Measurements from ENCODE around the gene LIPG.

Gene LIPG

DNA sequence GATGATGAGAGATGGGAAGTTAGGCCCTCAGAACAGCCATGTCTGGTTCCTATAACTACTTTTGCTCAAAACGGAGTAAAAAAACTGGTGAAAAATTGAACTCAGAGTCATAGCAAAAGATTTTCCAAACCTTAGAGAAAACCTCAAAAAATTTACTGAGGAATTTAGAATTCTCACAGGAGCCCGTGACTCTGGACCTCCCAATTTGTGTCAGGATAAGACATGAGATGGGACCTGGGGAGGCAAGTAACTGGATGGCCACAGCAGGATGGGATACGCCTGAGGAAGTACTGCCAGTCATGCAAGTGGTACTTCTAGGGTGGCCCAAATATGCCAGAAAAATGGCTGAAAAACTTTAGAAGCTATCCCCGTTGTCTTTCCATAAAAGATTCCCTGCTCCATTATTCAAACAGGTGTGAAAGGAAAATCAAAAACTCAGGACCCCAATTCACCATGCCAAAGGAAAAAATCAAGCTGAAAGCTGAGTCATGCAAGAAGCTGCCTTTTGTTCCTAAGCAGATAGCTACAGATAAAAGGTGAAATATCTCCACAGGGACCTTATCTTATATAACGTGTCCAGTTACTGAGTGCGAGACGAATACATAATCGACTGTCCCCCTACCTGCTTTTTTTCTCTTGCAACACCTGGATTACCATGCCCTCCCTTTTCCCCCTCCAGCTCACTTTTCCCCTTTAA is 34.1 kb upstream of the LIPG start:
- no peak overlapping the region for H3K4me3 Mint-ChIP-seq

DNA sequence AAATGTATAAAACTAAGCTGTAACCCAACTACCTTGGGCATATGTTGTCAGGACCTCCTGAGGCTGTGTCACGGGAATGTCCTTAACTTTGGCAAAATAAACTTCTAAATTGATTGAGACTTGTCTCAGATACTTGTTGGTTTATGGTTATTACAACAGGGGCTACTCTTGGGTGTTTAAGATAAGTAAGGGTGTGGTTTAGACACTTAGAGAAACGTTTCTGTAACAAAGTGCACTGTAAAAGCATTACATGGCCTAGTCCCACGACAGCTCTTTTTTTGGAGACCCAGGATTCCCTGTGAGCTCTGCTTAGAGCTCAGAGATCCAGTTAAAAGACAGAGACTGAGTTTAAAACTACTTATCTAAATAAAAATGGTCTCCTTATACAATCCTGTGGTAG is 32.3 kb upstream of the LIPG start:
- Mint-ChIP-seq H3K27ac (no peak overlapping the region), H3K9me3 (peaks cover 1% of the 10 kb centered on the region), H3K4me1 (ENCODE audit: low read depth) (no peaks in the 10 kb centered on the region), H3K4me3 (no peak overlapping the region), H3K36me3 (ENCODE audit: low read depth) (no peaks in the 10 kb centered on the region), H3K27me3 (ENCODE audit: low read depth) (peaks cover 3% of the 10 kb centered on the region)
- DNase-seq (ENCODE audit: low spot score), result no peak

More for the DNA sequence above, 34.1 kb upstream of the LIPG start:
- no peak for DNase-seq (ENCODE audit: low spot score)
- peaks cover 3% of the 10 kb centered on the region for H3K27me3 Mint-ChIP-seq (ENCODE audit: low read depth)
- no peaks in the 10 kb centered on the region for H3K9me3 Mint-ChIP-seq
- no peaks in the 10 kb centered on the region for H3K36me3 Mint-ChIP-seq (ENCODE audit: low read depth)
- H3K4me1 Mint-ChIP-seq (ENCODE audit: low read depth), result no peaks in the 10 kb centered on the region
- no peak overlapping the region for H3K27ac Mint-ChIP-seq

DNA sequence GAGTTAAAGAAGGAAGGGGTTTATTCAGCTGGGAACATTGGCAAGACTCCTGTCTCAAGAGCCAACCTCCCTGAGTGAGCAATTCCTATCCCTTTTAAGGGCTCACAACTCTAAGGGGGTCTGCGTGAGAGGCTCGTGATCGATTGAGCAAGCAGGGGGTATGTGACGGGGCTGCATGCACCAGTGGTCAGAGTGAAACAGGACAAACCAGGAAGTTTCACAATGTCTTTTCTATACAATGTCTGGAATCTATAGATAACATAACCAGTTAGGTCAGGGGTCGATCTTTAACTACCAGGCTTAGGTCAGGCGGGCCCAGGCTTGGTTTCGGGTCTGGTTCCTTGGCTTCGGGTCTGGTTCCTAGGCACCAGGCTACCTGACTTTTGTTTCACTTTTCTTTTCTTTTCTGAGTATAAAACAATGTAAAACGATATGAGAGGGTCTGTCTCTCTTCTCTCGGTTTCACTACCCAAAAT is 30.1 kb upstream of the LIPG start:
- no peak overlapping the region for H3K4me3 Mint-ChIP-seq
- H3K27ac Mint-ChIP-seq, result no peak overlapping the region
- no peaks in the 10 kb centered on the region for H3K4me1 Mint-ChIP-seq (ENCODE audit: low read depth)
- no peaks in the 10 kb centered on the region for H3K36me3 Mint-ChIP-seq (ENCODE audit: low read depth)
- no peak for DNase-seq (ENCODE audit: low spot score)
- H3K9me3 Mint-ChIP-seq, result peaks cover 3% of the 10 kb centered on the region
- peaks cover 12% of the 10 kb centered on the region for H3K27me3 Mint-ChIP-seq (ENCODE audit: low read depth)

DNA sequence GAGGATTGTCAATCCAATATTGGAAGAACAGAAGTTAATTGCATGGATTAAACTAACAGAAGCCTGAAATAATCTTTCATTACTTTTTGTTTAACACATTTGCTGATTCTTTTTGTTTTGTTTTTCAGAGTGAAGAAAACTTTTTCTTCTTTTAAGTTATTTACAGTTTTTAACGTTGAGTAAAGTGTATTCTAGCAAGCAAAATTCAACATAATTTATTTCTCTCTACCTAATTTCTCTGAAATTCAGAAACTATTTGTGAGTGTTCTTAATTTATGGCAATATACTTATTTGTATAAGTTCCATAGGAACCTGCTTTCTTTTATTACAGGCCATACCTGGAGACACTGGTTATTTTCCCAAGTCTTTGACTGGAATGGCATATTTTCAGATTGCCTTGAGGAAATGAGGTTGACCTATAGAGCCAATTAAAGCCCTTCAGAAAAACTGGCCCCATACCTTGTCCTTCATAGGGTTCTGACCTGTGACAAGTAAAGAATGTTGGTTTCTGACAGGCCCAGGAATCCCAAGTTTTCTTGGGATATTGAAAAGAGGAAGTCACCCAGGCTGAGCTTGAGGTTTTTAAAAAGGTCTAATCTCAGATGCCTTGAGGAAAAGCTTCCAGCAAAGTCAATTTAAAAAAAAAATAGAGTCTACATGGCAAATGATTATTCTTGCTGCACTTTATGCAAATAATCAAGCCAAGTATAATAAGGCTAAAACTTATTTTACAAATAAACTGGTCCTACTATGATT is 26.8 kb upstream of the LIPG start:
- Mint-ChIP-seq H3K4me3 (no peak overlapping the region), H3K9me3 (peaks cover 3% of the 10 kb centered on the region), H3K36me3 (ENCODE audit: low read depth) (no peaks in the 10 kb centered on the region), H3K27me3 (ENCODE audit: low read depth) (peaks cover 12% of the 10 kb centered on the region), H3K27ac (no peak overlapping the region), H3K4me1 (ENCODE audit: low read depth) (no peaks in the 10 kb centered on the region)
- no peak for DNase-seq (ENCODE audit: low spot score)

DNA sequence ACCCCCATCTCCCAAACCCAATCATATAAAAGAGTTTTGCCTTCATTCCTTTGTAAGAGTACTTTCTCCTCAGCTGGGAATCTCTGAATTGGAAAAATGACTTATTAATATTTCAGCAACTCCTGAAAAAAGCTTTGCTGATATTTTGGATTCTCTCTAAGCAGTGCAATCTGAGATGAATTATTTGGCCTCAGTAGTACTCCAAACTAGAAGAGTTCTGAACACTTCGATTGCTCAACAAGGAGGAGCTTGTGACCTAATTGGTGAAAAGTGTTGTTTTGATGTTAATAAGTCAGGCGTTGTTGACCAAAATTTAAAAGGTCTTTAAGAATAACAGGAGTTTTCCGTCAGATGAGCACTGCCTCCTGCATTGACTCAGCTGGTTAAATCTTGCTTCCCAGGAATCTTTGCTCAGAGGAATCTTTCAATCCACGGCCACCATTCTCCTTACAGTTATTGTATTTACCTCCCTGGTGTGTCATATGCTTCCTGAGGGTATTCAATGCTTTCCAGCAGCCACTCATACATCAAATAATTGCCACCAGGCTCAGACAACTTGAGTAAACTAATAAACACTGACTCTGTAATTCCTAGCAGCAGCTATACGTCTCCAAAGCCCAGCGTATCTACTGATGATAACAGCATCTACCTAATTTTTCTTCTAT is 24.5 kb upstream of the LIPG start:
- peaks cover 9% of the 10 kb centered on the region for H3K27me3 Mint-ChIP-seq (ENCODE audit: low read depth)
- no peak for DNase-seq (ENCODE audit: low spot score)
- H3K4me3 Mint-ChIP-seq, result no peak overlapping the region
- peaks cover 3% of the 10 kb centered on the region for H3K9me3 Mint-ChIP-seq
- no peak overlapping the region for H3K27ac Mint-ChIP-seq
- no peaks in the 10 kb centered on the region for H3K4me1 Mint-ChIP-seq (ENCODE audit: low read depth)
- no peaks in the 10 kb centered on the region for H3K36me3 Mint-ChIP-seq (ENCODE audit: low read depth)

DNA sequence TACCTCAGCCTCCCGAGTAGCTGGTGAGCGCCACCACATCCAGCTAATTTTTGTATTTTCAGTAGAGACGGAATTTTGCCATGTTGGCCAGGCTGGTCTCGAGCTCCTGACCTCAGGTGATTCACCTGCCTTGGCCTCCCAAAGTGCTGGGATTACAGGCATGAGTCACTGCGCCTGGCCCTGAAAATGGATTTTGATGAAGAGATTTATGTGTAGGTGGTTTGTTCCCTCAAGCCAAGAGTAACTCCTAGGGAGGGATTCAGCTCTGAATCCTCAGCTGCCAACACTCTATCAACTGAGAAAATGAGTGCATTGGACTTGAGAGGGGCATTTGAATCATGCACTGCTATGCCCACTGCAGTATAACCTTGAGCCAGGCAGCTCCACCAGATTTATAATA is 17.5 kb upstream of the LIPG start:
- Mint-ChIP-seq H3K4me1 (ENCODE audit: low read depth) (no peaks in the 10 kb centered on the region), H3K27me3 (ENCODE audit: low read depth) (peaks cover 4% of the 10 kb centered on the region), H3K9me3 (no peaks in the 10 kb centered on the region), H3K36me3 (ENCODE audit: low read depth) (no peaks in the 10 kb centered on the region), H3K4me3 (no peak overlapping the region), H3K27ac (no peak overlapping the region)
- no peak for DNase-seq (ENCODE audit: low spot score)

DNA sequence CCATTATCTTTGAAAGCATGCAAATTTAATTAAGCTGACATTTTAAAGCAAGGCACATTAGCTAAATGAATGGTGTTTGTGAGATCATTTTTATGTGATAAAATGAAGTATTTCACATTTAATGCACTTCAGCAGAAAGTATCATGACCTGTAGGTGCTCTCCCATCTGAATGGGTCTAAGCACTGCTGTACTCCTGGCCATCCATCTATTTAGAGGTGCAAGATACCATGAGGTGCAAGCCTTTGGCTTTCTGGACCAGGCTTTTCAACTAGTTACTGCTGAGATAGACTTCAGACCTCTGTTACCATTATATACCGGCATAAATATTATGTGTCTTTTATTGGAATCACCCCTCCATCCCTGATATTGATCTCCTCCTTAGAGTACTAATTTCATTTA is 15.6 kb upstream of the LIPG start:
- no peak for DNase-seq (ENCODE audit: low spot score)
- Mint-ChIP-seq H3K9me3 (no peaks in the 10 kb centered on the region), H3K4me1 (ENCODE audit: low read depth) (no peaks in the 10 kb centered on the region), H3K36me3 (ENCODE audit: low read depth) (no peaks in the 10 kb centered on the region), H3K27me3 (ENCODE audit: low read depth) (peaks cover 4% of the 10 kb centered on the region), H3K27ac (no peak overlapping the region), H3K4me3 (no peak overlapping the region)

DNA sequence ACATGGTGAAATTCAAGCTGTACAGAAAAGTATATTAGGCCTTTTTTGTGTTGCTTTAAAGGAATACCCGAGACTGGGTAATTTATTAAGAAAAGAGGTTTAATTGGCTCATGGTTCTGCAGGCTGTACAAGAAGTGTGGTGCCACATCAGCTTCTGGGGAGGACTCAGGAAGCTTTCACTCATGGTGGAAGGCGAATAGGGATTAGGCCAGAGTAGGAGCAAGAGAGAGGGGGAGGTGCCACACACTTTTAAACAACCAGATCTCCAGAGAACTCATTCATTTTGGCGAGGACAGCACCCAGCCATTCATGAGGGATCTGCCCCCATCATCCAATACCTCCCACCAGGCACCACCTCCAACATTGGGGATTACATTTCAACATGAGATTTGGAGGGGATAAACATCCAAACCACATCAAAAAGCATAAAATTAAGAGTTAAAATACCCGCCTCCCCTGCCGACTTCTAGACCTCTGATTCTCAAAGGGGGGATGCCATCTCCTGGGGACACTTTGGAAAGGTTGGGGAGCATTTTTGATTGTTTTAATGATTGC is 15.1 kb upstream of the LIPG start:
- H3K27me3 Mint-ChIP-seq (ENCODE audit: low read depth), result peaks cover 7% of the 10 kb centered on the region
- H3K4me3 Mint-ChIP-seq, result no peak overlapping the region
- H3K36me3 Mint-ChIP-seq (ENCODE audit: low read depth), result no peaks in the 10 kb centered on the region
- H3K27ac Mint-ChIP-seq, result no peak overlapping the region
- H3K4me1 Mint-ChIP-seq (ENCODE audit: low read depth), result no peaks in the 10 kb centered on the region
- H3K9me3 Mint-ChIP-seq, result no peaks in the 10 kb centered on the region
- no peak for DNase-seq (ENCODE audit: low spot score)

DNA sequence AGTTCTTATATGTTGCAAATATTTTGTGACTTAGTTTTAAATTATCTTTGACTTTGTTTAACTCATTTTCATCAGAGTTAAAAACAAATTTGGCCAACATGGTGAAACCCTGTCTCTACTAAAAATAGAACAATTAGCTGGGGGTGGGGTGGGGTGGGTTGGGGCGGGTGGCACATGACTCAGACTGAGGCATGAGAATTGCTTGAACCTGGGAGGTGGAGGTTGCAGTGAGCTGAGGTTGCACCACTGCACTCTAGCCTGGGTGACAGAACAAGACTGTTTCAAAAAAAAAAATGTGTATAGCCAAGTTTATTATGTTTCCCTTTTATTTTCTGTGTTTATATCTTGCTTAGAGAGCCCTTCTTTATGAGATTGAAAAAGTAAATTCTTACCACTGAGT is 14.2 kb upstream of the LIPG start:
- Mint-ChIP-seq H3K4me1 (ENCODE audit: low read depth) (no peaks in the 10 kb centered on the region), H3K4me3 (no peak overlapping the region), H3K36me3 (ENCODE audit: low read depth) (no peaks in the 10 kb centered on the region), H3K27ac (no peak overlapping the region), H3K9me3 (no peaks in the 10 kb centered on the region), H3K27me3 (ENCODE audit: low read depth) (peaks cover 7% of the 10 kb centered on the region)
- DNase-seq (ENCODE audit: low spot score), result no peak

DNA sequence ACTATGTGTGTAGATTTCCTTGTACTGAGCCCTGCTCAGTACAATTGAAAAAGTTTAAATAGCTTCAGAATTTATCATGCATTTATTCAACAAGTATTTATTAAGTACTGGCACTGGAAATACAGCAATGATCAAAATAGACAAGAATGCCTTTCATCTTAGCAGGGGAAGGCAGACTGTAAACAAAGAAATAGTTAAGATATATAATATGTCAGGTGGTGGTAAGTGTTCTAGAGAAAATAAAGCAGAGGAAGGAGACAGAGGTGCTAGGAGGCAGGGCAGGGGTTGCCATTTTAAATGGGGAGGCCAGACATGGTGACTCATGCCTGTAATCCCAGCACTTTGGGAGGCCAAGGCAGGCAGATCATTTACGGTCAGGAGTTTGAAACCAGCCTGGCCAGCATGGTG is 13.6 kb upstream of the LIPG start:
- peaks cover 12% of the 10 kb centered on the region for H3K27me3 Mint-ChIP-seq (ENCODE audit: low read depth)
- H3K36me3 Mint-ChIP-seq (ENCODE audit: low read depth), result no peaks in the 10 kb centered on the region
- no peaks in the 10 kb centered on the region for H3K9me3 Mint-ChIP-seq
- DNase-seq (ENCODE audit: low spot score), result no peak
- no peak overlapping the region for H3K27ac Mint-ChIP-seq
- H3K4me1 Mint-ChIP-seq (ENCODE audit: low read depth), result no peaks in the 10 kb centered on the region
- no peak overlapping the region for H3K4me3 Mint-ChIP-seq

DNA sequence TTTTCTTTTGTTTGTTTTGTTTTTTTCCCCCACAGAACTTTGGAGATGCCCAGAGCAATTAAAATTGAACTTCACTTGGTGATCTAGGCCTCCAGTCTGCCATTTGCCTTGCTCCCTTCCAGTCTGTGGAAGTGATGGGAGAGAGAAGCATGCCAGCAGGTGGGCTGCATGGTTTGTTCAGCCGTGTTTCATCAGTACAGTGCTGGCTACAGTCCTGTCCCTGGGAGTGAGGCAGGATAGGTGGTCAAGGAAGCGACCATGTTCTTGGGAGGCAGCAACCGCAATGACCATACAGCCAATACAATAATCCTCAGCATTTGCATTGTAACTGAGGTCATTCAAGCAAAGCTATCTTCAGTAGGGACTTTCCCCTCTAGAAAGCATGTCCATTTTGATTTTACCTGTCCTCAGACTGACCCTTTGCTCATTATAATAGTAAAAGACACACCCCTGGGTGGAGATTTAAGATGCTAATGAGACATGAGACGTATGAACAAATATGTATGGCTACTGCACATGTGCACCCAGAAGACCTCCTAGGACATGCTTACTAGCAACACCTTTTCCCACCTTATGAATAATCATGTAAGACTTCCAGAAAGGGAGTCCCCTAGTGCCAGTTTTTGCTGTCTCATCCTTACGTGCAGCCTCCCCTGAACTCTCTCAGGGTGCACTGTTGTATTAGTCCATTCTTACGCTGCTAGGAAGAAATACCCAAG is 11.1 kb upstream of the LIPG start:
- DNase-seq (ENCODE audit: low spot score), result no peak
- H3K36me3 Mint-ChIP-seq (ENCODE audit: low read depth), result no peaks in the 10 kb centered on the region
- H3K27me3 Mint-ChIP-seq (ENCODE audit: low read depth), result peaks cover 22% of the 10 kb centered on the region
- no peaks in the 10 kb centered on the region for H3K4me1 Mint-ChIP-seq (ENCODE audit: low read depth)
- no peaks in the 10 kb centered on the region for H3K9me3 Mint-ChIP-seq
- no peak overlapping the region for H3K4me3 Mint-ChIP-seq
- no peak overlapping the region for H3K27ac Mint-ChIP-seq

DNA sequence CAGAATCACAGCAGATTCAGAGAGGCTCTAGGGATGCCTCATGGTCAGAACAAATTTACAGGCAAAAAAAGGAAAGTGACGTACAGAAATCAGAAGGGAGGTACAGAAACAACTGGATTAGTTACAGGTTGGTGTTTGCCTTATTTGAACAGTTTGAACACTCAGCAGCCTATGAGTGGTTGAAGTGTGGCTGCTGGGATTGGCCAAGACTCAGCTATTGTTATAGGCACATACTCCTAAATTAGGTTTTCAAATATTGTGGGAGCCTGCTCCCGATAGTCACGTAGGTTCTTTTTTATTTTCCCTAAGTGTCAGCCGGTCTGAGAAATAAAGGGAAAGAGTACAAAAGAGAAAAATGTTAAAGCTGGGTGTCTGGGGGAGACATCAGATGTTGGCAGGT is 8.9 kb upstream of the LIPG start:
- DNase-seq (ENCODE audit: low spot score), result no peak
- Mint-ChIP-seq H3K9me3 (no peaks in the 10 kb centered on the region), H3K27me3 (ENCODE audit: low read depth) (peaks cover 23% of the 10 kb centered on the region), H3K4me1 (ENCODE audit: low read depth) (no peaks in the 10 kb centered on the region), H3K36me3 (ENCODE audit: low read depth) (no peaks in the 10 kb centered on the region), H3K27ac (no peak overlapping the region), H3K4me3 (no peak overlapping the region)

DNA sequence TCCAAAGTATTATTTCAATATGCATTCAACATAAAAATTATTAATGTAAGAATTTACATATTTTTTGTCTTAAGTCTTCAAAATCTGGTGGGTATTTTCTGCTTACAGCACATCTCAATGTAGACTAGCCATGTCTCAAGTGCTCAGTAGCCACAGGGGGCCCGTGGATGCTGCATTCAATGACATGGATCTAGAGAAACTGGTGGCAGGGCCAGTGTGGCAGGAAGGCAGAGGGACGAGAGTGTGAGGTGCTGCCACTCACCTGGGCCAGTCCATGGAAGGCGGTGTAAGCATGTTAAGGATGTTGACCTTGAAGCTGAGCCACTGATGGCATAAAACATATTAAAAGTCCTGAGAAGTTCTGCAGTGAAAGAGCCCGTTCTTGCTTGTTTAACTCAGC is 6.2 kb upstream of the LIPG start:
- Mint-ChIP-seq H3K27ac (no peak overlapping the region), H3K27me3 (ENCODE audit: low read depth) (peaks cover 42% of the 10 kb centered on the region), H3K4me3 (no peak overlapping the region)

More for the DNA sequence above, 6.2 kb upstream of the LIPG start:
- no peak for DNase-seq (ENCODE audit: low spot score)
- H3K4me1 Mint-ChIP-seq (ENCODE audit: low read depth), result no peaks in the 10 kb centered on the region
- no peaks in the 10 kb centered on the region for H3K9me3 Mint-ChIP-seq
- no peaks in the 10 kb centered on the region for H3K36me3 Mint-ChIP-seq (ENCODE audit: low read depth)
